SK-N-MC (cell line): ENCODE measurements around the gene ALOX5.

Experiments
- EZH2 ChIP-seq: fragments of 200-600 bp; sonication (generic); IDR thresholded peaks from one replicate; pipeline ENCODE4 v1.6.1; 2017; ENCODE audit warnings: antibody characterized with exemption
- POLR2AphosphoS5 ChIP-seq: IDR thresholded peaks from 2 replicates; pipeline ENCODE4 v1.6.1; 2012; ENCODE audit warnings: mild to moderate bottlenecking, low read depth, low read length, borderline replicate concordance

- TF ChIP-seq EZH2, result no peak
- no peak for TF ChIP-seq POLR2AphosphoS5
These were observed 77.4 kb downstream of the ALOX5 start for GRCh38 chr10:45451407-45451806.
